BJ (cell line): ENCODE measurements around the gene UGT1A6. TPM values are rescaled to one million over a fixed set of nuclear protein-coding genes. Genes with fewer than 3 reads are reported as not detected.
"Not testable (repeated sequence)": the region's sequence is repeated elsewhere in the genome, so short reads cannot be mapped to it uniquely, and the experiment has no call there.

ENCODE experiments used
- CTCF ChIA-PET: fragments of 350-600 bp; formaldehyde crosslinking; extraction: SDS; loops from one replicate; lab custom pipeline; 2021; ENCODE audit warnings: antibody characterized with exemption, inconsistent platforms; lab: Yijun Ruan, JAX
- POLR2A ChIA-PET: fragments of 300-600 bp; sonication (Branson Sonifier 250); formaldehyde crosslinking; extraction: SDS; loops from one replicate; lab custom pipeline; 2021; ENCODE audit warnings: antibody characterized with exemption; lab: Charles Lee
- DNase-seq: peaks from one replicate; pipeline ENCODE4 v3.0.0-alpha.2; 2011; ENCODE audit warnings: low read depth
- H3K27me3 ChIP-seq: 2 replicates; pipeline ENCODE4 v1.6.0; 2011; ENCODE audit warnings: low read length; ENCODE audit not compliant: control insufficient read depth, insufficient read depth
- H3K36me3 ChIP-seq: 2 replicates; pipeline ENCODE4 v1.5.1; 2011; ENCODE audit warnings: low read length; ENCODE audit not compliant: control insufficient read depth, insufficient read depth
- H3K4me3 ChIP-seq: 2 replicates; pipeline ENCODE4 v1.5.1; 2011; ENCODE audit warnings: low read depth, mild to moderate bottlenecking, control low read depth, low read length
- polyA plus RNA-seq: library from polyadenylated mRNA; depleted of rRNA; stranded (reverse); fragments of >200 nt; gene quantifications from 2 replicates; pipeline ENCODE4 v1.2.3, GENCODE V29; 2011
- TF ChIP-seq, protein P1 (sequence below): IDR thresholded peaks from 2 replicates; pipeline ENCODE4 v1.5.1; 2011; ENCODE audit warnings: low read depth, mild to moderate bottlenecking, control low read depth, inconsistent platforms, low read length, moderate library complexity; ENCODE audit not compliant: insufficient read depth

The UGT1A6 gene
- polyA plus RNA-seq, 1 experiment = not detected

DNA sequence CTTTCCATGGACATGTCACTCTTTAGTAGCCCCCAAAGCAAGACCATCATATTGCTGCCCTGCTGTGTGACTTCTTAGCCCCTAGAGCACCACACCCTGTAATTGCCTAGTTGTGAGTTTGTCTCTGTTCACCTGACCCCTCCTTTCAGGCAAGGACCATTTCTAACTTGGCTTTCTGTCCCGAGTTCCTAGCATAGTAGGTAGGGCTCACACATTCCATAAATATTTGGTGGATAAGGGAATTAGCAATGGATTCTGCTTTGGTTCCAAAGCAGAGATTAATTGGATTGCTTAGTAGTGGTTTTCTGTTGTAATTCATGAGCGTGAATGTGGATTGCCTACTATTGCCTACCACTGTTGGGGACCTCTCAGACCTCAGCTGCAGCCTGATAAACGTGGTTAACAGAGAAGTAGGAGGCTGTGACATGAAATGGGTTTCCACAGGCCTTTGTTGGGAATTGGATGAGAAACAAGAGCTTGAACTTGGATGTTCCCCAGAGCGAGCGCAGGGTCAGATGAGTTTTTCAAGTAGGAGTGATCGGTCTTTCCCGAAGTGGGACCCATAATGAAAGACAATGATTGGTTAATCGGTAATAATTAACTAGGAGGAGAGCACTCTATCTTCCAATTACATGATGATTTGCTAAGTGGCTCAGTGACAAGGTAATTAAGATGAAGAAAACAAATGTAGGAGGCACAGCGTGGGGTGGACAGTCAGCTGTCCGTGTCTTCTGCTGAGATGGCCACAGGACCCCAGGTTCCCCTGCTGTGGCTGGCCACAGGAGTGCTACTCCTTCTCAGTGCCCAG, 54.0 kb downstream of the UGT1A6 start:
- TF ChIP-seq, protein P1, sequence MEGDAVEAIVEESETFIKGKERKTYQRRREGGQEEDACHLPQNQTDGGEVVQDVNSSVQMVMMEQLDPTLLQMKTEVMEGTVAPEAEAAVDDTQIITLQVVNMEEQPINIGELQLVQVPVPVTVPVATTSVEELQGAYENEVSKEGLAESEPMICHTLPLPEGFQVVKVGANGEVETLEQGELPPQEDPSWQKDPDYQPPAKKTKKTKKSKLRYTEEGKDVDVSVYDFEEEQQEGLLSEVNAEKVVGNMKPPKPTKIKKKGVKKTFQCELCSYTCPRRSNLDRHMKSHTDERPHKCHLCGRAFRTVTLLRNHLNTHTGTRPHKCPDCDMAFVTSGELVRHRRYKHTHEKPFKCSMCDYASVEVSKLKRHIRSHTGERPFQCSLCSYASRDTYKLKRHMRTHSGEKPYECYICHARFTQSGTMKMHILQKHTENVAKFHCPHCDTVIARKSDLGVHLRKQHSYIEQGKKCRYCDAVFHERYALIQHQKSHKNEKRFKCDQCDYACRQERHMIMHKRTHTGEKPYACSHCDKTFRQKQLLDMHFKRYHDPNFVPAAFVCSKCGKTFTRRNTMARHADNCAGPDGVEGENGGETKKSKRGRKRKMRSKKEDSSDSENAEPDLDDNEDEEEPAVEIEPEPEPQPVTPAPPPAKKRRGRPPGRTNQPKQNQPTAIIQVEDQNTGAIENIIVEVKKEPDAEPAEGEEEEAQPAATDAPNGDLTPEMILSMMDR = no peak
- CTCF ChIA-PET = no interaction called here
- DNase-seq = no peak
- Histone ChIP-seq H3K4me3 (no peak overlapping the region), H3K27me3 (no peaks in the 10 kb centered on the region), H3K36me3 (no peaks in the 10 kb centered on the region)
- POLR2A ChIA-PET = no interaction called here

DNA sequence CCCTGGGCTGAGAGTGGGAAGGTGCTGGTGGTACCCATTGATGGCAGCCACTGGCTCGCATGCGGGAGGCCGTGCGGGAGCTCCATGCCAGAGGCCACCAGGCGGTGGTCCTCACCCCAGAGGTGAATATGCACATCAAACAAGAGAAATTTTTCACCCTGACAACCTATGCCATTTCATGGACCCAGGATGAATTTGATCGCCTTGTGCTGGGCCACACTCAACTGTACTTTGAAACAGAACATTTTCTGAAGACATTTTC, 54.5 kb downstream of the UGT1A6 start:
- POLR2A ChIA-PET = no interaction called here

DNA sequence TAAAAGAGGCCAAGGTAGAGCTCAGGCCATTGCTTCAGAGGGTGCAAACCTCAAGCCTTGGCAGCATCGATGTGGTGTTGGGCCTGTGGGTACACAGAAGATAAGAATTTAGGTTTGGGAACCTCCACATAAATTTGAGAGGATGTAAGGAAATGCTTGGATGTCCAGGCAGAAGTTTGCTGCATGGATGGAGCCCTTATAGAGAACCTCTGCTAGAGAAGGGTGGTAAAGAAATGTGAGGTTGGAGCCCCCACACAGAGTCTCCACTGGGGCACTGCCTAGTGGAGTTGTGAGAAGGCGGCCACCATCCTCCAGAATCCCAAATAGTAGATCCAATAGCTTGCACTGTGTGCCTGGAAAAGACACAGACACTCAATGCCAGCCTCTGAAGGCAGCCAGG, 58.0 kb downstream of the UGT1A6 start:
- H3K27me3 ChIP-seq, DNase-seq, CTCF ChIA-PET, H3K4me3 ChIP-seq, H3K36me3 ChIP-seq, POLR2A ChIA-PET: not testable (repeated sequence)

More for the DNA sequence above, 54.5 kb downstream of the UGT1A6 start:
- TF ChIP-seq, protein P1 = no peak
- H3K27me3 ChIP-seq = no peaks in the 10 kb centered on the region
- DNase-seq = no peak
- H3K4me3 ChIP-seq = no peak overlapping the region
- H3K36me3 ChIP-seq = no peaks in the 10 kb centered on the region
- CTCF ChIA-PET = no interaction called here

DNA sequence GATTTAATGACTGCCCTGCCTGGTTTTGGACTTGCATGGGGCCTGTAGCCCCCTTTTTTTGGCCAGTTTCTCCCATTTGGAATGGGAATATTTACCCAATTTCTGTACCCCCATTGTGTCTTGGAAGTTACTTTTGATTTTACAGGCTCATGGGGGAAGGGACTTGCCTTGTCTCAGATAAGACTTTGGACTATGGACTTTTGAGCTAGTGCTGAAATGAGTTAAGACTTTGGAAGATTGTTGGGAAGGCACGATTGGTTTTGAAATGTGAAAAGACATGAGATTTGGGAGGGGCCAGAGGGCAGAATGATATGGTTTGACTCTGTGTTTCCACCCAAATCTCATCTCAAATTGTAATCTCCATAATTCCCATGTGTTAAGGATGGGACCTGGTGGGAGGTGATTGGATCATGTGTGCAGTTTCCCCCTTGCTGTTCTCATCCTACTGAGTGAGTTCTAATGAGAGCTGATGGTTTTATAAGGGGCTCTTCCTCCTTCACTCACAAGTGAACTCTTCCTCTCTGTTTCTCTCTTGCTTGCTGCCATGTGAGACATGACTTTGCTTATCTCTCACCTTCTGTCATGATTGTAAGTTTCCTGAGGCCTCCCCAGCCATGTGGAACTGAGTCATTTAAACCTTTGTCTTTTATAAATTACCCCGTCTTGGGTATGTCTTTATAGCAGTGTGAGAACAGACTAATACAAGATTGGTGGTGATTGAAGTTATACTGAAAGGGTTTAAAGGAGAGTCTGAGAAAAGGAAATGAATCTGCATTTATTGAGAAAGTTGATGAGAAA, 58.7 kb downstream of the UGT1A6 start:
- H3K27me3 ChIP-seq, DNase-seq, H3K36me3 ChIP-seq, CTCF ChIA-PET, H3K4me3 ChIP-seq, POLR2A ChIA-PET: not testable (repeated sequence)

DNA sequence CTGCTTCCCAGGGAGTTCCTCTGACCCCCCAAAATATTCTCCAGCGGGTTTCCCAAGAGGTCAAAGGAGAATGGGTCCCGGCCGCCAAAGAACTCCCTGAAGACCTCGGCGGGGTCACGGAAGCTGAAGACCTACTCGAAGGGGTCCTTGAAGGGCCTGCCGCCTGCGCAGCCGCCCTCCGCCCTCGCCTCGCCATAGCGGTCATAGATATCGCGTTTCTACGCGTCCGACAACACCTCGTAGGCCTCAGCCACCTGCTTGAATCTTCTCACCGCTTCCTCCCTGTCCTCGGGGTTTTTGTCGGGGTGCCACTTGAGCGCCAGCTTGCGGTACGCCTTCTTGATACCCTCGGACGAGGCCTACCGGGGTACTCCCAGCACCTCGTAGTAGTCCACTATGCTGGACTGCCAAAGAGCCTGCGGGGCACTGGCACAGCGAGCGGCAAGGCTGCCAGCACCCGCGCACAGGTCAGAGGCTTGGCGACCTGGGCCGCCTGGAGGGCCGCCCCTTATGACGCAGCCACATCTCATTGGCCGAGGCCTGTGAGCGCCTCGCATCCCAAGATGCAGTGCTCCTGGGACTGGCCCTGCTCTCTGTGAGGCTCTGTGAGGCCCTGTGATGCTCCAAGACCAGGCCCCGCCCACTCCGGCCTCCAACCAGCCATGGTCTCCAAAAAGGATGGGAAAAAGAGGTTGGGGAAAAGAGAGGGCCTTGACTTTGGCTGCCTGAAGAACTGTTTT, 62.4 kb downstream of the UGT1A6 start:
- POLR2A ChIA-PET = no interaction called here
- Histone ChIP-seq H3K4me3 (no peak overlapping the region), H3K27me3 (no peaks in the 10 kb centered on the region; the same call in 1 of the 2 replicates), H3K36me3 (no peaks in the 10 kb centered on the region)
- no peak for DNase-seq
- TF ChIP-seq, protein P1 = no peak
- CTCF ChIA-PET = no interaction called here
